ENCODE data around the gene ACSS3.

The ACSS3 gene

GRCh38 chr12:81303935-81304334, 226.1 kb downstream of the ACSS3 start:
- DNase-seq = no peak
